ENCODE data around the gene CLEC2D. TPM values are rescaled to one million over a fixed set of nuclear protein-coding genes. Genes with fewer than 3 reads are reported as not detected.
"Not testable (repeated sequence)": the region's sequence is repeated elsewhere in the genome, so short reads cannot be mapped to it uniquely, and the experiment has no call there.

Gene CLEC2D
- total and polyA plus RNA-seq, 8 donors = 8.9 to 41.7 (median 31.2) TPM

- H3K4me3 ChIP-seq = no peak overlapping the region
- H3K27me3 ChIP-seq = no peaks in the 10 kb centered on the region
- no peaks in the 10 kb centered on the region for H3K36me3 ChIP-seq
- peaks cover 12 to 13% of the 10 kb centered on the region in 2 donors for H3K4me1 ChIP-seq
- DNase-seq (peak in 3 of 4 donors; percentile 52 to 76 (median 66)), ATAC-seq (peak; percentile 94)
- intact Hi-C loops (cut with DNase I) = no loop called here
- no peaks in the 10 kb centered on the region for H3K9me3 ChIP-seq
- peak overlapping the region in 1 of 2 donors; percentile 13 for H3K27ac ChIP-seq
- TF ChIP-seq, protein P1, sequence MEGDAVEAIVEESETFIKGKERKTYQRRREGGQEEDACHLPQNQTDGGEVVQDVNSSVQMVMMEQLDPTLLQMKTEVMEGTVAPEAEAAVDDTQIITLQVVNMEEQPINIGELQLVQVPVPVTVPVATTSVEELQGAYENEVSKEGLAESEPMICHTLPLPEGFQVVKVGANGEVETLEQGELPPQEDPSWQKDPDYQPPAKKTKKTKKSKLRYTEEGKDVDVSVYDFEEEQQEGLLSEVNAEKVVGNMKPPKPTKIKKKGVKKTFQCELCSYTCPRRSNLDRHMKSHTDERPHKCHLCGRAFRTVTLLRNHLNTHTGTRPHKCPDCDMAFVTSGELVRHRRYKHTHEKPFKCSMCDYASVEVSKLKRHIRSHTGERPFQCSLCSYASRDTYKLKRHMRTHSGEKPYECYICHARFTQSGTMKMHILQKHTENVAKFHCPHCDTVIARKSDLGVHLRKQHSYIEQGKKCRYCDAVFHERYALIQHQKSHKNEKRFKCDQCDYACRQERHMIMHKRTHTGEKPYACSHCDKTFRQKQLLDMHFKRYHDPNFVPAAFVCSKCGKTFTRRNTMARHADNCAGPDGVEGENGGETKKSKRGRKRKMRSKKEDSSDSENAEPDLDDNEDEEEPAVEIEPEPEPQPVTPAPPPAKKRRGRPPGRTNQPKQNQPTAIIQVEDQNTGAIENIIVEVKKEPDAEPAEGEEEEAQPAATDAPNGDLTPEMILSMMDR (IDR thresholded peaks at IDR 0.05) = no peak
Measured at GRCh38 chr12:9673404-9674225, 4.1 kb downstream of the CLEC2D start.

DNA sequence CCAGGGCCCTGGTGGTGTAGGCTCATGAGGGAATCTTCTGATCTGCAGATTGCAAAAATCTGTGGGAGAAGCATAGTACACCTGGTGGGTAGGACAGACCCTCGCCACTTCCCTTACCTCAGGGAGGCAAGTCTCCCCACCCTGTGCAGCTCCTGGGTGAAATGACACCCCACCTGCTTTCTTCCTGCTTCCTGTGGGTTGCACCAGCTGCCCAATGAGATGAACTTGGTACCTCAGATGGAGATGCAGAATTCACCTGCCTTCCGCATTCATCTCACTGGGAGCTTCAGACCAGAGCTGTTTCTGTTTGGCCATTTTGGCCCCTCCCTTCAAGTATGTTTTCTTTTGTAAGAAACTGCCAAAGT, 4.7 kb downstream of the CLEC2D start:
- TF ChIP-seq, protein P1 (IDR thresholded peaks at IDR 0.05) = no peak
- DNase-seq = no peak
- H3K9me3 ChIP-seq = no peaks in the 10 kb centered on the region
- H3K4me3 ChIP-seq = no peak overlapping the region
- H3K36me3 ChIP-seq = no peaks in the 10 kb centered on the region
- intact Hi-C loops (cut with DNase I) = no loop called here
- H3K4me1 ChIP-seq = peaks cover 12 to 13% of the 10 kb centered on the region in 2 donors
- H3K27me3 ChIP-seq = no peaks in the 10 kb centered on the region
- no peak for ATAC-seq
- peak overlapping the region in 1 of 2 donors; percentile 13 for H3K27ac ChIP-seq

- H3K4me3 ChIP-seq; H3K27ac ChIP-seq; ATAC-seq; H3K4me1 ChIP-seq; DNase-seq; H3K27me3 ChIP-seq; intact Hi-C loops (cut with DNase I): not testable (repeated sequence)
- H3K36me3 ChIP-seq = peaks cover 0 to 19% of the 10 kb centered on the region in 2 donors
- H3K9me3 ChIP-seq = peaks cover 0 to 15% of the 10 kb centered on the region in 2 donors
Measured at GRCh38 chr12:9682508-9682907, 13.0 kb downstream of the CLEC2D start.

- Histone ChIP-seq H3K36me3 (peaks cover 0 to 22% of the 10 kb centered on the region in 2 donors), H3K9me3 (peaks cover 0 to 15% of the 10 kb centered on the region in 2 donors)
- H3K27ac ChIP-seq; H3K4me3 ChIP-seq; ATAC-seq; H3K4me1 ChIP-seq; DNase-seq; H3K27me3 ChIP-seq; intact Hi-C loops (cut with DNase I): not testable (repeated sequence)
Measured at GRCh38 chr12:9682949-9683348, 13.4 kb downstream of the CLEC2D start.

- intact Hi-C loops (cut with DNase I); H3K27me3 ChIP-seq; H3K4me3 ChIP-seq; DNase-seq; ATAC-seq; H3K27ac ChIP-seq; H3K4me1 ChIP-seq: not testable (repeated sequence)
- peaks cover 0 to 13% of the 10 kb centered on the region in 2 donors for H3K9me3 ChIP-seq
- peaks cover 0 to 41% of the 10 kb centered on the region in 2 donors for H3K36me3 ChIP-seq
Measured at GRCh38 chr12:9685366-9685765, 15.9 kb downstream of the CLEC2D start.

GRCh38 chr12:9685915-9686314, 16.4 kb downstream of the CLEC2D start:
- Histone ChIP-seq H3K4me1 (no peaks in the 10 kb centered on the region), H3K9me3 (peaks cover 0 to 13% of the 10 kb centered on the region in 2 donors), H3K27me3 (no peaks in the 10 kb centered on the region), H3K36me3 (peaks cover 0 to 38% of the 10 kb centered on the region in 2 donors), H3K27ac (no peak overlapping the region), H3K4me3 (no peak overlapping the region)
- TF ChIP-seq, protein P1 (IDR thresholded peaks at IDR 0.05) = no peak
- ATAC-seq (no peak), DNase-seq (no peak)
- intact Hi-C loops (cut with DNase I) = no loop called here
